ENCODE measurements around the gene SNAP23.

Gene SNAP23

GRCh38 chr15:42490291-42490670, 5.2 kb upstream of the SNAP23 start:
- peak overlapping the region; percentile 81 for H3K4me3 ChIP-seq (ENCODE audit: low read depth, low read length)
- no peak for TF ChIP-seq MYC (IDR thresholded peaks at IDR 0.05; ENCODE audit: low read depth, low read length)
- TF ChIP-seq MAX (IDR thresholded peaks at IDR 0.05; ENCODE audit: low read depth, low read length): no peak
- TF ChIP-seq CTCF (IDR thresholded peaks at IDR 0.05; ENCODE audit: low read depth, low read length): no peak
- no peak for TF ChIP-seq POLR2A (IDR thresholded peaks at IDR 0.05; ENCODE audit: extremely low read depth, insufficient read length)
- peak; percentile 56 for DNase-seq (ENCODE audit: low read depth)

GRCh38 chr15:42490671-42491538, 4.5 kb upstream of the SNAP23 start, which contains the start of gene ZNF106:
TSS of gene ZNF106 (minus strand) at chr15:42491141. CDS start at chr15:42472289, 18,852 bp downstream.
- H3K4me3 ChIP-seq (ENCODE audit: low read depth, low read length): peak within 1 kb of the TSS; percentile 81
- peak; percentile 92 for DNase-seq (ENCODE audit: low read depth)
- peak; percentile 95 for TF ChIP-seq POLR2A (IDR thresholded peaks at IDR 0.05; ENCODE audit: extremely low read depth, insufficient read length)
- peak; percentile 74 for TF ChIP-seq MAX (IDR thresholded peaks at IDR 0.05; ENCODE audit: low read depth, low read length)
- peak; percentile 92 for TF ChIP-seq MYC (IDR thresholded peaks at IDR 0.05; ENCODE audit: low read depth, low read length)
- TF ChIP-seq CTCF (IDR thresholded peaks at IDR 0.05; ENCODE audit: low read depth, low read length): no peak

GRCh38 chr15:42491539-42492225, 3.8 kb upstream of the SNAP23 start:
- peak overlapping the region; percentile 81 for H3K4me3 ChIP-seq (ENCODE audit: low read depth, low read length)
- DNase-seq (ENCODE audit: low read depth): no peak
- TF ChIP-seq MYC (IDR thresholded peaks at IDR 0.05; ENCODE audit: low read depth, low read length) (no peak), POLR2A (IDR thresholded peaks at IDR 0.05; ENCODE audit: extremely low read depth, insufficient read length) (no peak), CTCF (IDR thresholded peaks at IDR 0.05; ENCODE audit: low read depth, low read length) (no peak), MAX (IDR thresholded peaks at IDR 0.05; ENCODE audit: low read depth, low read length) (no peak)

GRCh38 chr15:42493679-42494078, 1.8 kb upstream of the SNAP23 start:
- no peak overlapping the region for H3K4me3 ChIP-seq (ENCODE audit: low read depth, low read length)
- DNase-seq (ENCODE audit: low read depth): peak; percentile 40
- TF ChIP-seq MAX (IDR thresholded peaks at IDR 0.05; ENCODE audit: low read depth, low read length): no peak

- no peak for DNase-seq (ENCODE audit: low read depth)
- no peak for TF ChIP-seq MYC (IDR thresholded peaks at IDR 0.05; ENCODE audit: low read depth, low read length)
- H3K4me3 ChIP-seq (ENCODE audit: low read depth, low read length): peak overlapping the region; percentile 97
These were observed 455 bp upstream of the SNAP23 start for GRCh38 chr15:42494998-42495360.

GRCh38 chr15:42498212-42499068, 3.0 kb downstream of the SNAP23 start:
- no peak for TF ChIP-seq MAX (IDR thresholded peaks at IDR 0.05; ENCODE audit: low read depth, low read length)
- no peak for TF ChIP-seq MYC (IDR thresholded peaks at IDR 0.05; ENCODE audit: low read depth, low read length)
- no peak for TF ChIP-seq CTCF (IDR thresholded peaks at IDR 0.05; ENCODE audit: low read depth, low read length)
- no peak for TF ChIP-seq POLR2A (IDR thresholded peaks at IDR 0.05; ENCODE audit: extremely low read depth, insufficient read length)
- H3K4me3 ChIP-seq (ENCODE audit: low read depth, low read length): no peak overlapping the region
- DNase-seq (ENCODE audit: low read depth): no peak
